Heart left ventricle (tissue), 16 donors: ENCODE measurements around the gene CDCA3. TPM values are rescaled to one million over a fixed set of nuclear protein-coding genes. Genes with fewer than 3 reads are reported as not detected.

Source experiments
- ATAC-seq, 4 donors: fragments of 200-7000 bp; cut with Tn5 transposase; one replicate each; pipeline ENCODE4 v1.9.1; 2020 to 2022; ENCODE audit warnings: moderate library complexity in 4 of 4, mild to moderate bottlenecking in 3 of 4, moderate number of reproducible peaks in 1 of 4
- DNase-seq, 5 donors: peaks; one replicate each; pipeline ENCODE4 v3.0.0-alpha.2; 2020
- H3K27ac ChIP-seq, 12 donors: fragments of 200-600 bp; sonication (generic) in 4 of 12; one replicate each; pipeline versions ENCODE4 v1.5.0 to v1.8.0; 2016 to 2022; ENCODE audit warnings: mild to moderate bottlenecking in 2 of 12
- H3K27me3 ChIP-seq, 9 donors: fragments of 200-600 bp; sonication (generic) in 2 of 9; one replicate each; pipeline versions ENCODE4 v1.5.1 to v1.8.0; 2016 to 2022; ENCODE audit warnings: mild to moderate bottlenecking in 3 of 9
- H3K36me3 ChIP-seq, 9 donors: fragments of 200-600 bp; sonication (generic) in 2 of 9; one replicate each; pipeline versions ENCODE4 v1.5.0 to v1.8.0; 2018 to 2022; ENCODE audit warnings: mild to moderate bottlenecking in 2 of 9
- H3K4me1 ChIP-seq, 12 donors: fragments of 200-600 bp; sonication (generic) in 4 of 12; one replicate each; pipeline versions ENCODE4 v1.5.0 to v1.8.0; 2016 to 2022; ENCODE audit warnings: mild to moderate bottlenecking in 3 of 12
- H3K4me3 ChIP-seq, 12 donors: fragments of 200-600 bp; sonication (generic) in 4 of 12; one replicate each; pipeline versions ENCODE4 v1.5.0 to v1.8.0; 2017 to 2022; ENCODE audit warnings: mild to moderate bottlenecking in 9 of 12, moderate library complexity in 4 of 12
- H3K9me3 ChIP-seq, 12 donors: fragments of 200-600 bp; sonication (generic) in 4 of 12; one replicate each; pipeline versions ENCODE4 v1.5.0 to v1.8.0; 2016 to 2022; ENCODE audit warnings: mild to moderate bottlenecking in 1 of 12
- POLR2A ChIP-seq, 2 donors: fragments of 450-650 bp; IDR thresholded peaks; one replicate each; pipeline ENCODE4 v1.6.1; 2017; ENCODE audit warnings: antibody characterized with exemption in 2 of 2, mild to moderate bottlenecking in 2 of 2, moderate library complexity in 2 of 2
- WGBS, 4 donors: extraction: QIAGEN DNeasy Blood & Tissue Kit in 2 of 4; methylation state at CpG; one replicate each; pipeline versions ENCODE4 v1.1.5 to v1.1.7; 2013 to 2018; 5-methylcytosine and 5-hydroxymethylcytosine counted together
- intact Hi-C, 10 donors: fragments of 100-400 bp; cut with DNase I; formaldehyde crosslinking; loops; one replicate each; pipeline versions ENCODE4 v1.11.1 to v1.14.2; 2022
- polyA plus RNA-seq, 2 donors: library from polyadenylated mRNA; stranded (reverse); fragments of 200-250 nt; gene quantifications; one replicate each; pipeline ENCODE4 v1.2.3, GENCODE V29; 2013
- total RNA-seq, 9 donors: library from RNA; depleted of rRNA in 2 of 9; stranded (reverse); fragments of >200 nt in 2 of 9; fragmentation: NEBNext Ultra II Directional in 3 of 9; extraction: Animal tissue kit (Norgen Biotek cat#: 25700) in 3 of 9; gene quantifications; one replicate each; pipeline versions ENCODE4 v1.1.0 to v1.2.4, GENCODE V29; 2016 to 2023
- TF ChIP-seq, protein P1 (sequence below), 12 donors: fragments of 200-600 bp; sonication (generic) in 4 of 12; IDR thresholded peaks; one replicate each; pipeline versions ENCODE4 v1.5.0 to v1.8.0; 2018 to 2022; ENCODE audit warnings: antibody characterized with exemption in 12 of 12, mild to moderate bottlenecking in 5 of 12
- donor health status: ischemic (EF 13 %, LVEDD 7.1; RV severe dilation, severe dysfunction).
- donor health status: healthy with polysubstance abuse.
- donor health status: DM: no; HTN: yes; CAD: no.
- donor health status: DM: no; HTN: no; CAD: no.
- donor health status: ischemic (EF 25% LVEDD 6.9; RV normal size, moderate dysfunction).
- donor health status: ischemic (EF 25% LVEDD 5.7; RV mildly dilated, moderate dysfunction).
- donor health status: healthy.
- donor health status: DM: yes; HTN: yes; CAD: no.
- donor health status: ischemic (EF 35%, LVEDD 5.7; RV mildly dilated, moderate dysfunction).
- donor health status: nonischemic (EF 11% LVEDD 7.7; RV severe dilation, severe dysfunction).
- donor health status: DM: yes; HTN: yes; CAD: no.
- donor health status: PGD.
- donor health status: ischemic (EF 29% LVEDD 5.4; RV normal size, mild dysfunction).
- donor health status: nonischemic (EF 23%, LVEDD 6.1; RV moderate dilation, normal function).

CDCA3 gene
- total and polyA plus RNA-seq, 11 donors = 0.42 to 8.3 (median 0.93) TPM; not detected in 1

DNA sequence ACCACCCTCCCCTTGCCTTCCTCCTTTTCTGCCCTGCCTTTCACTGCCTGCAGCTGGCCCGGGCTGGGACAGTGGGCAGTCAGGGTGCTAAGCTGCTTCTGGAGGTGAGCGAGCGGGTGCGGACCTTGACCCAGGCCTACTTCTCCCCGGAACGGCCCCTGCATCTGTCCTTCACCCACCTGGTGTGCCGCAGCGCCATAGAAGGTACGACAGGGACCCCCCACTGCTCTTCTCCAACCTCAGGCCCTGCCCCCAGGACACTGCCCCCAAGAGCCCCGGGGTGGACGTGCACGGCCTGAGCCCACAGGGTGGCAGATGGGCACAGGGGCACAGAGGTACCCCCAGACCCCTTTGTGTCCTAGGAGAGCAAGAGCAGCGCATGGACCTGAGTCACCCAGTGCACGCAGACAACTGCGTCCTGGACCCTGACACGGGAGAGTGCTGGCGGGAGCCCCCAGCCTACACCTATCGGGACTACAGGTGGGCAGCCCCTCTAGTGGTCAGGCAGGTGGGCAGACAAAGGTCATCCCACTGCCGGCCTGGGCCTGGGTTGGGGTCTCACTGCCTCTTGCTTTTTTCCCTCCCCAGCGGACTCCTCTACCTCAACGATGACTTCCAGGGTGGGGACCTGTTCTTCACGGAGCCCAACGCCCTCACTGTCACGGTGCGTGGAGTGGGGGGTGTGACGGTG lies 13.6 kb downstream of the CDCA3 start:
- WGBS, 4 donors = 91 to 94% (median 93%) methylated on average over 23 to 26 of the region's 26 CpGs
- Histone ChIP-seq H3K36me3 (peaks cover 0 to 69% (median 34%) of the 10 kb centered on the region in 9 donors), H3K27me3 (no peaks in the 10 kb centered on the region), H3K9me3 (no peaks in the 10 kb centered on the region), H3K27ac (no peak overlapping the region), H3K4me3 (no peak overlapping the region), H3K4me1 (peaks cover 0 to 37% (median 12%) of the 10 kb centered on the region in 12 donors)
- TF ChIP-seq, protein P1, sequence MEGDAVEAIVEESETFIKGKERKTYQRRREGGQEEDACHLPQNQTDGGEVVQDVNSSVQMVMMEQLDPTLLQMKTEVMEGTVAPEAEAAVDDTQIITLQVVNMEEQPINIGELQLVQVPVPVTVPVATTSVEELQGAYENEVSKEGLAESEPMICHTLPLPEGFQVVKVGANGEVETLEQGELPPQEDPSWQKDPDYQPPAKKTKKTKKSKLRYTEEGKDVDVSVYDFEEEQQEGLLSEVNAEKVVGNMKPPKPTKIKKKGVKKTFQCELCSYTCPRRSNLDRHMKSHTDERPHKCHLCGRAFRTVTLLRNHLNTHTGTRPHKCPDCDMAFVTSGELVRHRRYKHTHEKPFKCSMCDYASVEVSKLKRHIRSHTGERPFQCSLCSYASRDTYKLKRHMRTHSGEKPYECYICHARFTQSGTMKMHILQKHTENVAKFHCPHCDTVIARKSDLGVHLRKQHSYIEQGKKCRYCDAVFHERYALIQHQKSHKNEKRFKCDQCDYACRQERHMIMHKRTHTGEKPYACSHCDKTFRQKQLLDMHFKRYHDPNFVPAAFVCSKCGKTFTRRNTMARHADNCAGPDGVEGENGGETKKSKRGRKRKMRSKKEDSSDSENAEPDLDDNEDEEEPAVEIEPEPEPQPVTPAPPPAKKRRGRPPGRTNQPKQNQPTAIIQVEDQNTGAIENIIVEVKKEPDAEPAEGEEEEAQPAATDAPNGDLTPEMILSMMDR (IDR thresholded peaks at IDR 0.05) = no peak
- TF ChIP-seq POLR2A (IDR thresholded peaks at IDR 0.05) = no peak
- no peak for DNase-seq
- ATAC-seq = no peak
- intact Hi-C loops = no loop called here

DNA sequence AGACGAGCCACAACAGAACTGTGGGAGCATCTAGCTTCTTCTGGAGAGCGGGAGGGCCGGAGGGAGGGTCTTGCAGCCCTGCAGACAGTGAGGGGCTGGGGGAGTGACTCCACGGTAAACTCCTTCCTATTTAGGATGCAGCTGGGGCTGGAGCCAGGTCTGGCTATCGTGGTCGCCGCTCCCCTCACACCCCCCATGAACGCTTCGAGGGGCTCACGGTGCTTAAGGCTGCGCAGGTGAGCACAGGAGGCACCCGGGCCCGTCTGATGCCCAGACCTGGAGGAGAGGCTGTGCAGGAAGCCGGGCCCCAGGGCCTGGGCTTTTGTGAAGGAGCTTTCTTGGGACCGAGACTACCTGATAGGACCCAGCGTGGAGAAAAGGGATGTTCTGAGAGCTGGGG lies 14.2 kb downstream of the CDCA3 start:
- ATAC-seq (no peak), DNase-seq (peak in 1 of 5 donors; percentile 19)
- WGBS, 4 donors = 85 to 94% (median 89%) methylated on average over 10 to 16 of the region's 16 CpGs
- H3K36me3 ChIP-seq = peaks cover 0 to 69% (median 32%) of the 10 kb centered on the region in 9 donors
- H3K27ac ChIP-seq = no peak overlapping the region
- intact Hi-C loops = no loop called here
- TF ChIP-seq POLR2A (IDR thresholded peaks at IDR 0.05) = no peak
- TF ChIP-seq, protein P1 (IDR thresholded peaks at IDR 0.05) = no peak
- peaks cover 0 to 37% (median 12%) of the 10 kb centered on the region in 12 donors for H3K4me1 ChIP-seq
- no peaks in the 10 kb centered on the region for H3K9me3 ChIP-seq
- H3K27me3 ChIP-seq = no peaks in the 10 kb centered on the region
- no peak overlapping the region for H3K4me3 ChIP-seq

DNA sequence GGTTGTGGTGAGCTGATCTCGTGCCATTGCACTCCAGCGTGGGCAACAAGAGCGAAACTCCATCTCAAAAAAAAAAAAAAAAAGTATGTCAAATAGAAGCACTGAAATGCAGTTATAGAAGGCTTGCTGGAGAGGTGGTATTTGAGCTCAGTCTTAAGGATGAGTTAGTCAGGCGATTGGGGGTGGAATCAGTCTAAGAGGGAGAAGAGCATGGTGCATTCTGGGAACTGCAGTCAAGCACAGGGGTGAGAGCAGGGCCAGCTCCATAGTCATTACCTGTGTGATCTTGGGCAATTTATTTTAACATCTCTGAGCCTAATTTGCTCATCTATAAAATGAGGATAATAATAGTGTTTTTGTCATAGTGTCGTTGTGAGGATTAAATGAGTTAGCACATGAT lies 16.2 kb downstream of the CDCA3 start:
- DNase-seq (no peak), ATAC-seq (no peak)
- intact Hi-C loops = no loop called here
- Histone ChIP-seq H3K9me3 (no peaks in the 10 kb centered on the region), H3K27ac (peak overlapping the region in 7 of 12 donors; percentile 13 to 97 (median 81)), H3K4me3 (peak overlapping the region in 6 of 12 donors; percentile 45 to 59 (median 48)), H3K36me3 (peaks cover 0 to 76% (median 39%) of the 10 kb centered on the region in 9 donors), H3K27me3 (no peaks in the 10 kb centered on the region), H3K4me1 (peaks cover 0 to 28% (median 9%) of the 10 kb centered on the region in 12 donors)
- no peak for TF ChIP-seq POLR2A (IDR thresholded peaks at IDR 0.05)
- TF ChIP-seq, protein P1 (IDR thresholded peaks at IDR 0.05) = no peak
- WGBS, 4 donors = 79 to 89% (median 83%) methylated on average over 5 of the region's 5 CpGs

DNA sequence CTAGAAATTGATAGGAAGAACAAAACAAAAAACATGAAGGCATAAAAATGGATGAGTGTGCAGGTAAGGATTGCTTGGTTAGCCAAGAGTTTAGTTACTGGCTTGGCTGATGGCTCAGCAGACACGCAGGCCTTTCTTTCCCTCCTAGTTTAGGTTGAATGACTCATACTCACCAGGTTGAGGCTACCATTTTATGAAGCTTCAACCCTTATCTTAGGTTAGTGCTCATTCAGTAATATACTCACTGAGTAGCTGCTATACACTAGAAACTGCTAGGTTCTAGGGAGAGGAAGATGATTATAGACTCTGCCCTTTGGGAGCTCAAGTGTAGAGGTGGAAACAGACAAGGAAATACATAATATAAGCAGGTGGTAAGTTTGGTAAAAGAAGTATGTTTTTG lies 16.8 kb downstream of the CDCA3 start:
- peaks cover 0 to 34% (median 10%) of the 10 kb centered on the region in 12 donors for H3K4me1 ChIP-seq
- DNase-seq (no peak), ATAC-seq (no peak)
- peak overlapping the region; percentile 26 to 97 (median 80) for H3K27ac ChIP-seq
- H3K4me3 ChIP-seq = peak overlapping the region in 11 of 12 donors; percentile 0 to 59 (median 46)
- 40 to 71% (median 65%) methylated on average over 1 of the region's 1 CpG for WGBS, 4 donors
- no peaks in the 10 kb centered on the region for H3K9me3 ChIP-seq
- H3K27me3 ChIP-seq = no peaks in the 10 kb centered on the region
- intact Hi-C loops = no loop called here
- peaks cover 0 to 70% (median 36%) of the 10 kb centered on the region in 9 donors for H3K36me3 ChIP-seq
- no peak for TF ChIP-seq POLR2A (IDR thresholded peaks at IDR 0.05)
- TF ChIP-seq, protein P1 (IDR thresholded peaks at IDR 0.05) = no peak
